ENCODE measurements around the gene MCM9. TPM values are rescaled to one million over a fixed set of nuclear protein-coding genes. Genes with fewer than 3 reads are reported as not detected.
"Not testable (repeated sequence)": the region's sequence is repeated elsewhere in the genome, so short reads cannot be mapped to it uniquely, and the experiment has no call there.

MCM9 gene
- total RNA-seq, 3 donors from 2014 or later (not counting 1 experiment from before 2014, with no cell fraction given) = 45.2 to 53.4 (median 52.5) TPM

GRCh38 chr6:118869350-118869749 is 65.6 kb downstream of the MCM9 start:
- Mint-ChIP-seq H3K4me1 (peaks cover 54 to 64% of the 10 kb centered on the region in 2 donors), H3K9me3 (no peaks in the 10 kb centered on the region), H3K27me3 (ENCODE audit: low read depth in 2 of 2) (no peaks in the 10 kb centered on the region), H3K27ac (peak overlapping the region in 1 of 2 donors; percentile 19), H3K36me3 (no peaks in the 10 kb centered on the region), H3K4me3 (no peak overlapping the region)
- Histone ChIP-seq H3K4me1 (ENCODE audit: control insufficient read depth, insufficient read depth, low read length) (peaks cover 6% of the 10 kb centered on the region), H3K27me3 (ENCODE audit: control insufficient read depth, insufficient read depth, low read length) (no peaks in the 10 kb centered on the region), H3K36me3 (ENCODE audit: control insufficient read depth, insufficient read depth, low read length) (no peaks in the 10 kb centered on the region), H3K27ac (ENCODE audit: low read length) (no peak overlapping the region), H3K4me3 (ENCODE audit: low read length) (no peak overlapping the region), H3K9me3 (ENCODE audit: control insufficient read depth, insufficient read depth, low read length) (no peaks in the 10 kb centered on the region)
- intact Hi-C loops (cut with micrococcal nuclease) = no loop called here
- WGBS (ENCODE audit: insufficient coverage) = no CpG with 5 or more reads among the region's 2 CpGs
- no peak for DNase-seq
- no peak for ATAC-seq
- no peak for TF ChIP-seq CTCF (IDR thresholded peaks at IDR 0.05)

GRCh38 chr6:118868901-118869300 is 66.1 kb downstream of the MCM9 start:
- H3K9me3 Mint-ChIP-seq; H3K27me3 Mint-ChIP-seq (ENCODE audit: low read depth in 2 of 2); DNase-seq; H3K36me3 ChIP-seq (ENCODE audit: control insufficient read depth, insufficient read depth, low read length); H3K27ac ChIP-seq (ENCODE audit: low read length); H3K4me3 Mint-ChIP-seq; H3K27me3 ChIP-seq (ENCODE audit: control insufficient read depth, insufficient read depth, low read length); H3K4me3 ChIP-seq (ENCODE audit: low read length); H3K9me3 ChIP-seq (ENCODE audit: control insufficient read depth, insufficient read depth, low read length); ATAC-seq; H3K36me3 Mint-ChIP-seq; intact Hi-C loops (cut with micrococcal nuclease): not testable (repeated sequence)
- Mint-ChIP-seq H3K4me1 (peaks cover 58 to 68% of the 10 kb centered on the region in 2 donors), H3K27ac (peak overlapping the region in 1 of 2 donors; percentile 19)
- WGBS (ENCODE audit: insufficient coverage) = 100% methylated on average over 2 of the region's 2 CpGs
- H3K4me1 ChIP-seq (ENCODE audit: control insufficient read depth, insufficient read depth, low read length) = peaks cover 11% of the 10 kb centered on the region

GRCh38 chr6:118867181-118867580 is 67.8 kb downstream of the MCM9 start:
- Histone ChIP-seq H3K9me3 (ENCODE audit: control insufficient read depth, insufficient read depth, low read length) (no peaks in the 10 kb centered on the region), H3K4me3 (ENCODE audit: low read length) (no peak overlapping the region), H3K4me1 (ENCODE audit: control insufficient read depth, insufficient read depth, low read length) (peaks cover 11% of the 10 kb centered on the region), H3K27ac (ENCODE audit: low read length) (no peak overlapping the region), H3K36me3 (ENCODE audit: control insufficient read depth, insufficient read depth, low read length) (no peaks in the 10 kb centered on the region), H3K27me3 (ENCODE audit: control insufficient read depth, insufficient read depth, low read length) (no peaks in the 10 kb centered on the region)
- 100% methylated on average over 1 of the region's 4 CpGs for WGBS (ENCODE audit: insufficient coverage)
- Mint-ChIP-seq H3K4me3 (no peak overlapping the region), H3K27ac (no peak overlapping the region), H3K9me3 (no peaks in the 10 kb centered on the region), H3K36me3 (no peaks in the 10 kb centered on the region), H3K4me1 (peaks cover 74 to 78% of the 10 kb centered on the region in 2 donors), H3K27me3 (ENCODE audit: low read depth in 2 of 2) (no peaks in the 10 kb centered on the region)
- DNase-seq (no peak), ATAC-seq (no peak)
- intact Hi-C loops (cut with micrococcal nuclease) = no loop called here
- no peak for TF ChIP-seq CTCF (IDR thresholded peaks at IDR 0.05)

GRCh38 chr6:118865100-118865391 is 69.9 kb downstream of the MCM9 start:
- no peak overlapping the region for H3K4me3 ChIP-seq (ENCODE audit: low read length)
- peak overlapping the region; percentile 21 for H3K27ac ChIP-seq (ENCODE audit: low read length)
- Mint-ChIP-seq H3K9me3 (no peaks in the 10 kb centered on the region), H3K4me1 (peaks cover 78 to 85% of the 10 kb centered on the region in 2 donors), H3K27me3 (ENCODE audit: low read depth in 2 of 2) (no peaks in the 10 kb centered on the region), H3K27ac (peak overlapping the region; percentile 60 to 73), H3K36me3 (no peaks in the 10 kb centered on the region), H3K4me3 (peak overlapping the region; percentile 22)
- H3K4me1 ChIP-seq (ENCODE audit: control insufficient read depth, insufficient read depth, low read length) = peaks cover 27% of the 10 kb centered on the region
- no peaks in the 10 kb centered on the region for H3K27me3 ChIP-seq (ENCODE audit: control insufficient read depth, insufficient read depth, low read length)
- DNase-seq (no peak), ATAC-seq (peak in 1 of 3 donors; percentile 17)
- no peaks in the 10 kb centered on the region for H3K9me3 ChIP-seq (ENCODE audit: control insufficient read depth, insufficient read depth, low read length)
- intact Hi-C loops (cut with micrococcal nuclease) = no loop called here
- no peak for TF ChIP-seq CTCF (IDR thresholded peaks at IDR 0.05)
- no peaks in the 10 kb centered on the region for H3K36me3 ChIP-seq (ENCODE audit: control insufficient read depth, insufficient read depth, low read length)
- 48% methylated on average over 2 of the region's 2 CpGs for WGBS (ENCODE audit: insufficient coverage)

All from natural killer cell (primary cell).